GM19193 (cell line): Measurements from ENCODE around the gene CPD.

Experiments used
- POLR2A ChIP-seq: IDR thresholded peaks from 4 replicates; pipeline ENCODE4 v1.6.1; 2011; ENCODE audit not compliant: insufficient read depth, insufficient read length; ENCODE audit errors: extremely low read depth

CPD gene

DNA sequence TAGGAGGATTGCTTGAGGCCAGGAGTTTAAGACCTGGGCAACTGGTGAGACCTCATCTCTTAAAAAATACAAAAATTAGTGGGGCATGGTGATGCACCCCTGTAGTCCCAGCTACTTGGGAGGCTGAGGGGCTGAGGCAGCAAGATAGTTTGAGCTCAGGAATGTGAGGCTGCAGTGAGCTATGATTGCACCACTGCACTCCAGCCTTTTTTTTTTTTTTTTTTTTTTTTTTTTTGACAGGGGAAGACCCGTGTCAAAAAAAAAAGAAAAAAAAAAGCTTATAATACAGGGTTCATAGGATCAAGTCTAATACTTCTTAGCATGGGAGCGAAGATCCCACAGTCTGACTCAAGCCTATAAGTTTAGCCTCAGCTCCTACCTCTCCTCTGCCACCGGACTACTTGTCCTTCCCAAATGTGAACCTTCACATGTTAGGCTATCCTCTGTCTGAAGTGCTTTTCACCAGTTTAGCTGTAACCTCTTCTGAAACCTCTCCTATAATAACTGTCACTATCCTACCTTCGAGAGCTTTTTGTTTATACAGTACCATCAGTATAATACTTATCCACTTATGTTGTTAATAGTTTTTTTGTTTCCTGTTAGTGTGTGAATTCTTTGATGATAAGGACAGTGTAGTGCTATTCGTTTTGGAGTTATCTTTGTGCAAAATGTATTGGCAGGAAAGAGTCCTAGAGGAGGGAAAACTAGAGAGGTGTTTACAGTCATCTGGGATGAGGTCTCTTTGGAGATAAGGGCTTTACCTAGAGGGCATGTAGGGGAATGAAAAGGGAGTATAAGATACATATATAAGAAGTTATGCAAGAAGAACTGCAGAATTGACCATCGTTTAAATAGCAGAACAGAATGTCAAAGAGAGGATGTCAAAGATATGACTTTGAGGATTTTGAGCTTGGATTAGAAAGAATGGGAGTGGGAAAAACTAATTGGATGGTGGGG is 15.5 kb downstream of the CPD start:
- no peak for TF ChIP-seq POLR2A

DNA sequence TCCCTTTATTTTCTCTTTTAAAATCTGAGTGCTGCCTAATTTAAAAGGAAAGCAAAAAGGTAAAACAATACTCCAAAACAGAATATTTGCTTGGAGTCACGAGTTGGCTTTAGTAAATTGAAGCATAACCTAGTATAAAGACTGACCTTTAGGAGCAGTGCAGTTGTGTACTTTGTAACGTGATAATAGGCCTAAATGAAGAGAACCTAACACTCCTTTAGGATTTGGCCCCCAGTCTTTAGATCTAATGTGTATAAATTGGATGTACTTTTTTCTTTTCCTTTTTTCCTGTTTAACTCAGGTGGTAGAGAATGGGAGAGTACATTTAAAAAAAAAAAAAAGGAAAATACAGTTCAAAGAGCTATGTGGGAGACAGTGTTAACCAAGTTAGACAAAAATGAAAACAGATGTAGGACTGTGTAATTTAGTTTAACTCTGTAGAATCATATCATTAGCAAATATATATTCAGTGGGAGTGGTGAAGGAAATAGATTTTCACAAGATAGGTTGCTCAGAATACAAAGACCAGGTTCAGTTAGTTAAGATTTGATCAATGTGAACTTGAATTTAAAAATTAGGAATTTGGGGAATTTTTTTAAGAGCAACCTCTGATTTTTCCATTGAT is 16.8 kb downstream of the CPD start:
- no peak for TF ChIP-seq POLR2A

- no peak for TF ChIP-seq POLR2A
These were observed 17.4 kb downstream of the CPD start for GRCh38 chr17:30396129-30396528.

GRCh38 chr17:30396612-30397011 is 17.9 kb downstream of the CPD start:
- no peak for TF ChIP-seq POLR2A

DNA sequence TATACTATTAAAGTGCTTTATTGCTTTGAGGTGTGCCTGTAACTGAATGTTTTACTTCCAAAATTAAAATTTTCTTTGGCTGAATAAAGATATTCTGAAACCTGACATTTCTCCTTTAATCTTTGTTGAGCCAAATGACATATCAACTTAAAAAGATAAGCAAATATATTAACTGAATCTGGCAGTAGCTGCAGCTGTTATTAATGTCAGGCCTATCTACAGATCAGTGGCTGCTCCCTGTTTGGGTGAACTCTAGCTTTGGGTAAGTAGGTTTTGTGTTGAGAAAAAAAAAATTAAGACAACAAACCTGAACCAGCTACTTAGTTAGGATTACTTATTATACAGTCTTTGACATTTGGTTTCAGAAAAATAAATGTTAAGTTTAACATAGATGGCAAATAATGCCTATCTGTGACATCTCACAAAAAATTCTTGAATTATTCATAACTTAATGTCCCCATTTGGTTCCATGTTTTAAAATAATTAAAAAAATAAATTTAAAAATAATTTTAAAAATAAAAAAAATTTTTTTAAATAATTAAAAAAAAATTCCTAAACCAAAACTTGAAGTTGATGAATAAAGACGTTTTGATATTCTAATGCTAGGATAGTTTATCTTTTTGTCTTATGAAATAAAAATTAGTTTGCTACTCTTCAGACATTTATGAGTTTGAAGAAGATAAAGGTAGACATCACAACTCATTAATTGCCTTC is 19.8 kb downstream of the CPD start:
- TF ChIP-seq POLR2A = no peak

GRCh38 chr17:30401097-30401496 is 22.4 kb downstream of the CPD start:
- no peak for TF ChIP-seq POLR2A

GRCh38 chr17:30405161-30405560 is 26.4 kb downstream of the CPD start:
- TF ChIP-seq POLR2A = no peak

DNA sequence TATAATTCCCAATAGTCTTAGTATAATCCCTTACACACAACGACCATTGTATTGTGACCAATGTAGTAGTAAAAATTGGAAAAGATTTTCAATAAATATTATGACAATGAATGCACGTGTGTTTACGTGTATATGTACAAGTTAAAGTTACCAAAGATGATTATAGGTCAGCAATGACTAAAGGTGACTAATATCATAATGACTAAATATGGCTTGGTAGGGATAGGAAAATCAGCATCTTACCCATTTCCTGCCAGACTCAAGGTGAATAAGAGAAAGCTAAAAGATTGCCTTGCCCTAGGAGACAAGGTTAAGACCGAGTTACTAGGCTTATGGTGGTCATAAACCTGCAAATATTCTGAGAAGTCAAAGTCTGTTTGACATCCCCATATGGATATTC is 34.4 kb downstream of the CPD start:
- no peak for TF ChIP-seq POLR2A

DNA sequence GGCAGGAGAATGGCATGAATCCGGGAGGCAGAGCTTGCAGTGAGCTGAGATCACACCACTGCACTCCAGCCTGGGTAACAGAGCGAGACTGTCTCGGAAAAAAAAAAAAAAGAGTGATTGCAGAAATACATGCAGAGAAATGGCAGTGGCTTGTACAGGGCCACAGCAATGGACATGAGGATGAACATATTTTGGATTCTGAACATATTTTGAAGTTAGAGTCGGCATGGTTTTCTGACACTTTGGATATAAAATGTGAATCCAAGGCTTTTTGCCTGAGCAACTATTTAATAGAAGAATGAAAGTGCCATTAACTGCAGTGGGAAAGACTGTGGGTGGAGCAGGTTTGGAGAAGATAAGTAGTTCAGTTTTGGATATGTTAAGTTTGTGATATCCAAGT is 35.8 kb downstream of the CPD start:
- TF ChIP-seq POLR2A = no peak

- no peak for TF ChIP-seq POLR2A
These were observed 36.8 kb downstream of the CPD start for GRCh38 chr17:30415491-30415890.

DNA sequence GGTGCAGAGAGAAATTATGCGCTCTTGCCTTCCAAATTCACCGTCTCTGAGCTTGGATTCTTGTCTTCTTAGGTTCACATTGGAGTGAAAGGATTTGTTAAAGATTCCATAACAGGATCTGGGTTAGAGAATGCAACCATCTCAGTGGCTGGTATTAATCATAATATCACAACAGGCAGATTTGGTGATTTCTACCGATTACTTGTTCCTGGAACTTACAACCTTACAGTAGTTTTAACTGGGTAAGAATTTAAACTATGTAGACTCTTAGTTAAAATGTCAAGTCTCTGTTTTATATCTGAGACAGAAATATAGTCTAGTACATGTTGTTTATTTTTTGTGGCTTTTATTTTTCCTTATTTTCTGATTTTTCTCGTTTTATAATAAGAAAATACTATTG is 42.9 kb downstream of the CPD start:
- no peak for TF ChIP-seq POLR2A

DNA sequence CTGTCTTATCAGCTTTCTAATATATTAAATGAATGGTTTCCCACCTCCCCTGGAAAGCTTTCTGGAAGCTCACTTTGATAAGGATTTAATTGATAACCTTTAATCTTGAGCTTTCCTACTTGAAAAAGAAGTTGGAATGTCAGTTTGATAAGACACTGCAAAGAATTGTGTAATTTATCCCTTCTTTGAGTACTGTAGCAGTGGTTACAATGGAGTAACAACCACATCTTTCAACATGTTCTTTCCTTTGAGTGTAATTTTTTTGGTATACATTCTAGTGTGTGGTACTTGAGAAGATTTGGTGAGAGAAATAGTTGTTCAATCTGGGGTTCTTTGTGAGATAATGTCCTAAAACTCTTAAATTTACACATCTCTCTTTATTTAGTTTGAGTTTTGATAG is 43.4 kb downstream of the CPD start:
- TF ChIP-seq POLR2A = no peak

- no peak for TF ChIP-seq POLR2A
These were observed 45.7 kb downstream of the CPD start for GRCh38 chr17:30424471-30424870.

GRCh38 chr17:30426292-30426691 is 47.6 kb downstream of the CPD start:
- TF ChIP-seq POLR2A = no peak

DNA sequence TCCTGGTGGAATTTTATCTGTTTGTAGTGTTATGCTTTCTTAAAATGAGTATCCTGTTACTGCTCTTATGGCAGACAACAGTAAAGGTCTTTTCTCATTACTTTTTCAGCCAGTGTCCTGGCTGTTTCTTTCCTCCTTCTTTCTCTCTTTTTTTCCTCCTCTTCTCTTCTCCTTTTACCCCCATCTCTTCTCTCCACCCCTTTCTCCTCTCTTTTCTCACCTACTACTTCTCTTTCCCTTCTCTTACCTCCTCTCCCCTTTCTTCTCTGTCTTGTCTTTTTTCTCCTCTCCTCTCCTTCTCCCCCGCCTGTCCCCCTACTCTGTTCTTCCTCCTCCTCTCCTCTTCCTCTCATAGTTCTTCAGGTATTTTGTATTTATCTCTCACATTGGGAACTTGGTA is 48.9 kb downstream of the CPD start:
- no peak for TF ChIP-seq POLR2A
